AG09319 (cell line): ENCODE measurements around the gene SYT8.

Source experiments
- DNase-seq: peaks from one replicate; pipeline ENCODE4 v3.0.0-alpha.2; 2010; ENCODE audit warnings: low read depth; ENCODE audit errors: extremely low read depth
- TF ChIP-seq, protein P1 (sequence below): IDR thresholded peaks from 2 replicates; pipeline ENCODE4 v1.5.1; 2011; ENCODE audit warnings: low read depth, mild to moderate bottlenecking, inconsistent platforms, low read length, moderate library complexity

Gene SYT8

DNA sequence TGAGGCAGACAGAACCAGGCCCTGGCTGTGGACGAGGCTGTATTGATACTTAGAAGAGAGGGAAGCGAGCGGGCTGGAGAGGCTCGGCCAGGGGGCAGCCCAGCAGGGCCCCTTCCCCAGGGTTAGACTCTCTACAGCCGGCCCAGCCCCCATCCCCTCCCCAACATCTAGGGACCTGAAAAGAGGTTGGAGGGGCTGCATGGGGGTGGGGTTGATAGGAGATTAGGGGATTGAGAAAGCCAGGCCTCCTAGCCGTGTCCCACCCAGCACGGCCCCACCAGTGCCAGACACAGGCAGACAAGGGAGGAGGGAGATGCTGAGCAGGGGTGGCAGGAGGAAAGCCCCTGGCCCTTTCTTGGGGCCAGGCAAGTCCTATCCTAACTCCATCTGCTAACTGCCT is 23.8 kb downstream of the SYT8 start:
- TF ChIP-seq, protein P1, sequence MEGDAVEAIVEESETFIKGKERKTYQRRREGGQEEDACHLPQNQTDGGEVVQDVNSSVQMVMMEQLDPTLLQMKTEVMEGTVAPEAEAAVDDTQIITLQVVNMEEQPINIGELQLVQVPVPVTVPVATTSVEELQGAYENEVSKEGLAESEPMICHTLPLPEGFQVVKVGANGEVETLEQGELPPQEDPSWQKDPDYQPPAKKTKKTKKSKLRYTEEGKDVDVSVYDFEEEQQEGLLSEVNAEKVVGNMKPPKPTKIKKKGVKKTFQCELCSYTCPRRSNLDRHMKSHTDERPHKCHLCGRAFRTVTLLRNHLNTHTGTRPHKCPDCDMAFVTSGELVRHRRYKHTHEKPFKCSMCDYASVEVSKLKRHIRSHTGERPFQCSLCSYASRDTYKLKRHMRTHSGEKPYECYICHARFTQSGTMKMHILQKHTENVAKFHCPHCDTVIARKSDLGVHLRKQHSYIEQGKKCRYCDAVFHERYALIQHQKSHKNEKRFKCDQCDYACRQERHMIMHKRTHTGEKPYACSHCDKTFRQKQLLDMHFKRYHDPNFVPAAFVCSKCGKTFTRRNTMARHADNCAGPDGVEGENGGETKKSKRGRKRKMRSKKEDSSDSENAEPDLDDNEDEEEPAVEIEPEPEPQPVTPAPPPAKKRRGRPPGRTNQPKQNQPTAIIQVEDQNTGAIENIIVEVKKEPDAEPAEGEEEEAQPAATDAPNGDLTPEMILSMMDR = no peak

DNA sequence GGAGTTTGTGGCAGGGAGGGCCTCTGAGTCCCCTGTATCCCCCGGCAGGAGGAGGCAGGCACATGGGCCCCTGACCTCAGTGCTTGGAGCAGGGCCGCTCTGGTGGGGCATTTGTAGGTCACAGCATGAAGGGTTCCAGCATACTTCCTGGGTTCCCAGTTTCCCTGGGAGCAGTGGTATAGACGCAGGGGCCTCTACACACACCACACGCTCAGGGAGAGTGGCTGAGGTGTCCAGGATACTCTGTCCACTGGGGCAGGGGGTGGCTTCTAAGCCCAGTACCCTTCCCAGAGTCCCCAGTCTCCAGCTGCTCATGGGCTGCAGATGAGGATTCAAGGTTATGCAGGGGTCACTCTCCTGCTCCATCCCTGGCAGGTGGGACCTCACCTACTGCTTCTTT is 24.2 kb downstream of the SYT8 start:
- TF ChIP-seq, protein P1 = no peak
- DNase-seq = no peak

More for the DNA sequence above, 23.8 kb downstream of the SYT8 start:
- no peak for DNase-seq

DNA sequence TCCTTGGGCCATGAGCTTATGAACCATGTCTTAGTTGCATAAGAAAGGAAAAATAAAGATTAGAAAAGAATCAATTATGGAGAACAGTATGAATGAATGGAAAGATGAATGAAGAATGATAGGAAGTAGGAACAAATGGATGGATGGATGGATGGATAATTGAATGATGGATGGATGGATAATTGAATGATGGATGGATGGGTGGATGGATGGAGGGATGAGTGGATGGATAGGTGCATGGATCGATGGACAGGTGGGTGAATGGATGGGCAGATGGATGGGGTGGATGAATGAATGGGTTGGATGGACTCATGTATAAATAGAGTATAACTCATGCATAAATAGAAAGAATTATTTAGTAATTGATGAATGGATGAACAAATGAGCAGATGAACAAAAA is 25.3 kb downstream of the SYT8 start:
- TF ChIP-seq, protein P1 = no peak
- DNase-seq = no peak

DNA sequence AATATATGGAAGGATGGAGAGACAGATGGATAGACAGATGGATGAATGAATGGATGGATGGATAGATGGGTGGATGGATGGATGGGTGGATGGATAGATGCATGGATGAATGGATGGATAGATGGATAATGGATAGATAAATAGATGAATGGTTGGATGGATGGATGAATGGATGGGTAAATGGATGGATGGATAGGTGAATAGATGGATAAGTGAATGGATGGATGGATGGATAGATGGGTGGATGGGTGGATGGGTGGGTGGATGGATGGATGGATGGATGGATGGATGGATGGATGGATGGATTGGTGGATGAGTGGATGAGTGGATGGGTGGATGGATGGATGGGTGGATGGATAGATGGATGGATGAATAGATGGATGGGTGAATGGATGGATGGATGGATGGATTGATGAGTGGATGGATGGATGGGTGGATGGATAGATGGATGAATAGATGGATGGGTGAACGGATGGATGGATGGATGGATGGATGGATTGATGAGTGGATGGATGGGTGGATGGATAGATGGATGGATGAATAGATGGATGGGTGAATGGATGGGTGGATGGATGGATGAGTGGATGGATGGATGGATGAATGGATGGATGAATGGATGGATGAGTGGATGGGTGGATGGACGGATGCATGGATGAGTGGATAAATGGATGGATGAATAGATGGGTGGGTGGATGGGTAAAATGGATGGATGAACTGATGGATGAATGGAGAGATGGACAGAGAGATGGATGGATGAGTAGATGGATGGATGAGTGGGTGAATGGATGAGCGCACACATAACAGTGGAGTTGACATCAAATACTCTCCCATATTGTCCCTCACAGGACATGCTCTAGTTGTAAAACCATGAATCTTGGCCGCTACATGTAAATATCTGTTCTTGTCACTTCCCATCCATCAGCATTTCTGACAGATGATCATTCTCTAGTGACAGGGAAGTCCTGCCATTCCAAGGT is 26.9 kb downstream of the SYT8 start:
- TF ChIP-seq, protein P1 = no peak

DNA sequence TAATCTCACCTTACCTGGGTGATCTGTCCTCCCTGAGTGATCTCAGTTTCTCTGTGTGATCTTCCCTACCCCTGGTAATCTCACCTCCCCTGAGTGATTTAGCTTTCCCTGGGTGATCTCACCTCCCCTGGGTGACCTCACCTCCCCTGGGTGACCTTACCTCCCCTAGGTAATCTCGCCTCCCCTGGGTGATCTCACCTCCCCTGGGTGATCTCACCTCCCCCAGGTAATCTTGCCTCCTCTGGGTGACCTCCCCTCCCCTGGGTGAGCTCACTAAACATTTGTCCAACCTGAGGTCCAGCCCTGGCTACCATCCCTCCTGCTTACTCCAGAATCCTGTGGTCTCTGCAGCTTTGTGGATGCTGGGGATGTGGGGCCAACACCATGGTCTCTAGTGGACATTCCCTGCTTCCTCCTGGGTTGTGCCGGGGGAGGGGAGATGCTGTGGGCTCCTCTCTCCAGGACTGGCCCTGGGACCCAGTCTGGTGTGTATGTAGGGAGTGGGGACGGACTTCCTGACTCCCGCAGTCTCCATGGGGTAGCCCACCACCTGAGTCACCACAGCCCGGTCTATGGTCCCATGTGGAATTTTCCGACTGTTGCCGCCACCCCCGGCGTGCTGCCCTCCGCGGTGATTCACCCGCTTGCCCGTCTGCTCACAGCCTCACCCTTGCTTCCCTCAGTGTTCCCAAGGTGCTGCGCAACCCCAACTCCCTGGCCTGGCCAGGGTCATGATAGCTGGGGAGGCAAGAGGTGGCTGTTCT is 28.0 kb downstream of the SYT8 start:
- DNase-seq = no peak
- TF ChIP-seq, protein P1 = no peak

More for the DNA sequence above, 26.9 kb downstream of the SYT8 start:
- DNase-seq = no peak

DNA sequence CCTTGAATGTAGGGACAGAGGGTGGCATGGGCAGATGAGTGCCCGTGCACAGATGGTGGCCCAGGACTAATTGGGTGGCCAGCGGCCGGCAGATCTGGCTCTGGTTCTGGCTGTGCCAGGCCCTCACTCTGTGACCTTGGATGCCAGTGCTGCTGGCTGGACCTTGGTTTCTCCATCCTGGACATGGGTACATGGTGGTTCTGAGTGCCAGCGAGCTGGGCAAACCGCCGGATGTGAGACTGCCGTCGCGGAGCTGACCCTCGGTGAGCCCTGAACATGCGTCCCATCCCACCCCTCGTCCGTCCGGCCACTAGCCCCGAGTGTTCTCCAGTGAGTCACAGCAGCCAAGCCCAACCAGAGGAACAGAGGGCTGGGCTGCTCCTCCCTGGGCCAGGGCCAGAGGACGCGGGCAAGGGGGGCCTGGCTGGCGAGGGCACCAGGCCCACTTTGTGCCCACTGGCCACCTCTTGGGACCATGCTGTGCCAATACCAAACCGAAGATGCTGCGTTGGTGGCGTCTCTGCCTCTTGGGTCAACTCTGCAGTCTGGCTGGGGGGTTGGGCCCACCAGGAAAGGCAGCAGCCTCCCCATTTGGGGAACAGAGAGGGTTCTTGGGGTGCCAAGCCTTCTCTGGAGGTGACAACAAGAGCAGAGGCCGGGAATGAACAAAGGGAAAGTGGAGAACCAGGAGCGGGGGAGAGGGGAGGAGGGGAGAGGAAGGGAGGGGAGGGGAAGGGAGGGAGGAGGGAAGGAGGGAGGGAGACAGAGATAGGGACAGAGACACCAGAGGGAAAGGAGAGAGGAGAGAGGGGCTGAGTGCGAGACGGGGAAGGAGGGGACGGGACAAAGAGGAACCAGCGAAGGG is 28.8 kb downstream of the SYT8 start:
- peak; percentile 68 for DNase-seq
- TF ChIP-seq, protein P1 = no peak
